ENCODE data around the gene TOR4A. TPM values are rescaled to one million over a fixed set of nuclear protein-coding genes. Genes with fewer than 3 reads are reported as not detected.

The TOR4A gene
- total RNA-seq, 2 experiments from 2014 or later, result 11.7 to 22.3 TPM

DNA sequence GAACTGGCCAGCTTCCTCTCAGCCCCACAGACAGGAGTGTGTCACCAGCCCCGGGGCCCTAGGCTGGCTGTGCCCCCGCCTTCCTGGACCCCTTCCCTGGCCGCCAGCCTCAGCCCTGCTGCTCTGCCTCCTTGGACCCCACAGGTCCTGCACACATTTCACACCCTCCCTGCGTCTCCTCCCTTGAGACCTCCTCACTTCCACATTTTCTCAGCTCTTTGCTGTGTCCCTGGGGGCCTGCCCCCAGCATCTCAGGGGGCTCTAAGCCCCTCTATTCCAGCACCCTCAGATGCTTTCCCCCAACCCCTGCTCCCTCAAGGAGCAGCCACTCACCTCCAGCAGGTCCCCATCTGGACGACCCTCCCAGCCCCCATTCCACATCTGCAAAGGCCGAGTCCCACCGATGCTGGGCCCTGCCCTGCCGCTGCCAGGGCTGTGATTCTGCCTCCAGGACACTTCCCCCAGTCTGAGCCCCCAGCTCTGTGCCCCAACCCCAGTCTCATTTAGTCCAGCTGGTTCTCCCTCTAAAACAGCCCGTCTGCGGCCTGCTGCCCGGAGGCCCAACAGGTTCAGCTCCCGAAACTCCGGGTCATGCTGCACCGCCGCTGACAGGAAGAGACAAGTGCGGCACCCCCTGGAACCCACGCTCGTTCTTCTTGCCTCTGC, 42.6 kb upstream of the TOR4A start:
- Histone ChIP-seq H3K4me3 (ENCODE audit: low read depth, low read length, poor library complexity, severe bottlenecking) (no peak overlapping the region), H3K27ac (ENCODE audit: low read depth, low read length, poor library complexity, severe bottlenecking) (no peak overlapping the region), H2AFZ (ENCODE audit: low read length) (no peak overlapping the region), H3K79me2 (ENCODE audit: insufficient read depth, low read depth, low read length) (peaks cover 16% of the 10 kb centered on the region; the same call in 1 of the 2 replicates), H3K9me3 (ENCODE audit: low read length) (no peaks in the 10 kb centered on the region), H3K4me2 (ENCODE audit: low read length) (peak overlapping the region; percentile 75), H3K36me3 (ENCODE audit: insufficient read depth, low read length) (no peaks in the 10 kb centered on the region; the same call in 1 of the 2 replicates), H3K4me1 (ENCODE audit: insufficient read depth, low read length, poor library complexity, severe bottlenecking) (peaks cover 49% of the 10 kb centered on the region), H4K20me1 (ENCODE audit: insufficient read depth, low read length) (no peaks in the 10 kb centered on the region), H3K9me2 (ENCODE audit: insufficient read depth, low read length) (no peaks in the 10 kb centered on the region)
- BruUV-seq (replicated peaks), result no TSS peak
- CTCF ChIA-PET (ENCODE audit: unreplicated experiment), result interaction anchor here (0.6 kb wide), 1 partner anchor 287 kb away, joined by 3 read pairs; no protein-coding TSS in a partner anchor
- POLR2A ChIA-PET, result no interaction called here
- no peak for TF ChIP-seq EZH2phosphoT487 (IDR thresholded peaks at IDR 0.05; ENCODE audit: borderline replicate concordance, low read depth, low read length)
- TF ChIP-seq CTCF (conservative IDR thresholded peaks at IDR 0.05; ENCODE audit: low read length), result no peak
- DNase-seq (ENCODE audit: low spot score), result no peak
- intact Hi-C loops (cut with micrococcal nuclease; ENCODE audit: unreplicated experiment), result no loop called here

- peaks cover 17% of the 10 kb centered on the region; the same call in 1 of the 2 replicates for H3K79me2 ChIP-seq (ENCODE audit: insufficient read depth, low read depth, low read length)
- TF ChIP-seq CTCF (conservative IDR thresholded peaks at IDR 0.05; ENCODE audit: low read length) (peak; percentile 36), EZH2phosphoT487 (IDR thresholded peaks at IDR 0.05; ENCODE audit: borderline replicate concordance, low read depth, low read length) (no peak)
- no TSS peak for BruUV-seq (replicated peaks)
- no peak overlapping the region for H2AFZ ChIP-seq (ENCODE audit: low read length)
- POLR2A ChIA-PET, result no interaction called here
- no peaks in the 10 kb centered on the region for H3K9me3 ChIP-seq (ENCODE audit: low read length)
- H3K4me2 ChIP-seq (ENCODE audit: low read length), result peak overlapping the region; percentile 75
- peaks cover 49% of the 10 kb centered on the region for H3K4me1 ChIP-seq (ENCODE audit: insufficient read depth, low read length, poor library complexity, severe bottlenecking)
- CTCF ChIA-PET (ENCODE audit: unreplicated experiment), result interaction anchor here (0.6 to 1.2 kb wide), 4 partner anchors 59 to 288 kb away, joined by 3 to 6 read pairs (median 3); no protein-coding TSS in a partner anchor
- intact Hi-C loops (cut with micrococcal nuclease; ENCODE audit: unreplicated experiment), result loop anchor here (2.0 kb wide), 2 partner anchors 33 to 167 kb away; no protein-coding TSS in a partner anchor
- no peak for DNase-seq (ENCODE audit: low spot score)
- no peaks in the 10 kb centered on the region for H3K9me2 ChIP-seq (ENCODE audit: insufficient read depth, low read length)
- no peak overlapping the region for H3K4me3 ChIP-seq (ENCODE audit: low read depth, low read length, poor library complexity, severe bottlenecking)
- no peaks in the 10 kb centered on the region; the same call in 1 of the 2 replicates for H3K36me3 ChIP-seq (ENCODE audit: insufficient read depth, low read length)
- H4K20me1 ChIP-seq (ENCODE audit: insufficient read depth, low read length), result no peaks in the 10 kb centered on the region
- H3K27ac ChIP-seq (ENCODE audit: low read depth, low read length, poor library complexity, severe bottlenecking), result no peak overlapping the region
These were observed 41.9 kb upstream of the TOR4A start for GRCh38 chr9:137235424-137236237.
